Fibroblast of skin of right biceps (primary cell): ENCODE data around the gene FKRP.

Source experiments
- DNase-seq: peaks from one replicate; pipeline ENCODE4 v3.0.0-alpha.2; 2013

Gene FKRP

GRCh38 chr19:46719629-46720502 is 26.0 kb upstream of the FKRP start:
- no peak for DNase-seq

GRCh38 chr19:46720503-46721239 is 25.2 kb upstream of the FKRP start:
- DNase-seq: no peak

GRCh38 chr19:46721269-46722003 is 24.4 kb upstream of the FKRP start:
- DNase-seq: no peak

- DNase-seq: no peak
Measured at GRCh38 chr19:46722004-46722380, 23.9 kb upstream of the FKRP start.

- no peak for DNase-seq
Measured at GRCh38 chr19:46722421-46723022, 23.3 kb upstream of the FKRP start.

- DNase-seq: no peak
Measured at GRCh38 chr19:46723023-46723461, 22.8 kb upstream of the FKRP start.

GRCh38 chr19:46723471-46723870 is 22.4 kb upstream of the FKRP start:
- DNase-seq: no peak

- DNase-seq: no peak
Measured at GRCh38 chr19:46724468-46724867, 21.4 kb upstream of the FKRP start.

- DNase-seq: no peak
Measured at GRCh38 chr19:46725036-46725820, 20.6 kb upstream of the FKRP start.

- no peak for DNase-seq
Measured at GRCh38 chr19:46725859-46726393, 19.9 kb upstream of the FKRP start.

- DNase-seq: no peak
Measured at GRCh38 chr19:46726551-46726950, 19.3 kb upstream of the FKRP start.

- DNase-seq: no peak
Measured at GRCh38 chr19:46726971-46727501, 18.8 kb upstream of the FKRP start.

GRCh38 chr19:46727757-46728156 is 18.1 kb upstream of the FKRP start:
- DNase-seq: no peak

- no peak for DNase-seq
Measured at GRCh38 chr19:46728208-46728607, 17.6 kb upstream of the FKRP start.

- peak; percentile 46 for DNase-seq
Measured at GRCh38 chr19:46728693-46729339, 17.0 kb upstream of the FKRP start.

- DNase-seq: no peak
Measured at GRCh38 chr19:46729696-46730095, 16.2 kb upstream of the FKRP start.

- no peak for DNase-seq
Measured at GRCh38 chr19:46730187-46730586, 15.7 kb upstream of the FKRP start.

- no peak for DNase-seq
Measured at GRCh38 chr19:46730595-46730994, 15.3 kb upstream of the FKRP start.

GRCh38 chr19:46731007-46731501 is 14.8 kb upstream of the FKRP start:
- peak; percentile 84 for DNase-seq

- no peak for DNase-seq
Measured at GRCh38 chr19:46731584-46731983, 14.3 kb upstream of the FKRP start.
